OCI-LY7 (cell line): ENCODE results near the gene ACOT11.

ENCODE experiments used
- EZH2phosphoT487 ChIP-seq: fragments of 200-600 bp; sonication (generic); IDR thresholded peaks from 2 replicates; pipeline ENCODE4 v1.6.1; 2018; ENCODE audit warnings: low read depth, borderline replicate concordance, mild to moderate bottlenecking, mixed run types, antibody characterized with exemption, low read length, moderate library complexity, mixed read lengths
- TF ChIP-seq, protein P1 (sequence below): fragments of 200-600 bp; sonication (generic); conservative IDR thresholded peaks from 2 replicates; pipeline ENCODE4 v1.5.1; 2014; ENCODE audit warnings: mild to moderate bottlenecking, antibody characterized with exemption, low read length, moderate library complexity, mixed read lengths

GRCh38 chr1:54579337-54579781, 31.3 kb downstream of the ACOT11 start:
- TF ChIP-seq, protein P1, sequence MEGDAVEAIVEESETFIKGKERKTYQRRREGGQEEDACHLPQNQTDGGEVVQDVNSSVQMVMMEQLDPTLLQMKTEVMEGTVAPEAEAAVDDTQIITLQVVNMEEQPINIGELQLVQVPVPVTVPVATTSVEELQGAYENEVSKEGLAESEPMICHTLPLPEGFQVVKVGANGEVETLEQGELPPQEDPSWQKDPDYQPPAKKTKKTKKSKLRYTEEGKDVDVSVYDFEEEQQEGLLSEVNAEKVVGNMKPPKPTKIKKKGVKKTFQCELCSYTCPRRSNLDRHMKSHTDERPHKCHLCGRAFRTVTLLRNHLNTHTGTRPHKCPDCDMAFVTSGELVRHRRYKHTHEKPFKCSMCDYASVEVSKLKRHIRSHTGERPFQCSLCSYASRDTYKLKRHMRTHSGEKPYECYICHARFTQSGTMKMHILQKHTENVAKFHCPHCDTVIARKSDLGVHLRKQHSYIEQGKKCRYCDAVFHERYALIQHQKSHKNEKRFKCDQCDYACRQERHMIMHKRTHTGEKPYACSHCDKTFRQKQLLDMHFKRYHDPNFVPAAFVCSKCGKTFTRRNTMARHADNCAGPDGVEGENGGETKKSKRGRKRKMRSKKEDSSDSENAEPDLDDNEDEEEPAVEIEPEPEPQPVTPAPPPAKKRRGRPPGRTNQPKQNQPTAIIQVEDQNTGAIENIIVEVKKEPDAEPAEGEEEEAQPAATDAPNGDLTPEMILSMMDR = no peak
- no peak for TF ChIP-seq EZH2phosphoT487
